HepG2 (cell line): ENCODE results near the gene HYAL2. TPM values are rescaled to one million over a fixed set of nuclear protein-coding genes. Genes with fewer than 3 reads are reported as not detected.

Source experiments
- ATF4 ChIP-seq, 2 experiments: fragments of 450-650 bp in 1 of 2; sonication (generic) in 1 of 2; formaldehyde crosslinking; IDR thresholded peaks; 2 replicates each; pipeline versions ENCODE4 v1.5.0 to v1.8.0; 2020 to 2022; ENCODE audit warnings: mild to moderate bottlenecking in 1 of 2, missing genetic modification reagents in 1 of 2
- CHD2 ChIP-seq: IDR thresholded peaks from 2 replicates; pipeline ENCODE4 v1.6.1; 2011; ENCODE audit warnings: low read depth, low read length, improper control_type of control experiment
- ETV5 ChIP-seq: IDR thresholded peaks from 2 replicates; pipeline ENCODE4 v1.6.1; 2018; ENCODE audit warnings: missing biosample characterization, missing genetic modification reagents, inconsistent platforms, borderline replicate concordance
- GFI1 ChIP-seq: sonication (generic); formaldehyde crosslinking; IDR thresholded peaks from 2 replicates; pipeline ENCODE4 v1.5.0; 2020; ENCODE audit warnings: missing genetic modification reagents, mild to moderate bottlenecking, borderline replicate concordance
- HOXD1 ChIP-seq: sonication (generic); formaldehyde crosslinking; IDR thresholded peaks from 2 replicates; pipeline ENCODE4 v1.5.0; 2020; ENCODE audit warnings: missing genetic modification reagents
- JUND ChIP-seq: sonication (generic); formaldehyde crosslinking; IDR thresholded peaks from 2 replicates; pipeline ENCODE4 v1.8.0; 2022; ENCODE audit warnings: mild to moderate bottlenecking, missing genetic modification reagents
- MIER2 ChIP-seq: IDR thresholded peaks from 2 replicates; pipeline ENCODE4 v1.6.1; 2016; ENCODE audit warnings: missing biosample characterization, missing genetic modification reagents
- MIER3 ChIP-seq: IDR thresholded peaks from 2 replicates; pipeline ENCODE4 v1.6.1; 2016; ENCODE audit warnings: missing compliant biosample characterization, borderline replicate concordance
- NFIB ChIP-seq: sonication (generic); formaldehyde crosslinking; IDR thresholded peaks from 2 replicates; pipeline ENCODE4 v1.9.0; 2021; ENCODE audit warnings: missing genetic modification reagents, mild to moderate bottlenecking, borderline replicate concordance
- ONECUT2 ChIP-seq: sonication (generic); formaldehyde crosslinking; IDR thresholded peaks from 2 replicates; pipeline ENCODE4 v1.4.0; 2020; ENCODE audit warnings: missing genetic modification reagents
- PITX1 ChIP-seq: sonication (generic); formaldehyde crosslinking; IDR thresholded peaks from 2 replicates; pipeline ENCODE4 v1.5.1; 2020; ENCODE audit warnings: mild to moderate bottlenecking, missing genetic modification reagents
- RELA ChIP-seq: sonication (generic); formaldehyde crosslinking; IDR thresholded peaks from 2 replicates; pipeline ENCODE4 v1.4.0; 2020; ENCODE audit warnings: missing genetic modification reagents
- RFXANK ChIP-seq: IDR thresholded peaks from 2 replicates; pipeline ENCODE4 v1.6.1; 2016
- SKIL ChIP-seq: sonication (generic); formaldehyde crosslinking; IDR thresholded peaks from 2 replicates; pipeline ENCODE4 v1.8.0; 2022; ENCODE audit warnings: missing genetic modification reagents, mild to moderate bottlenecking, moderate library complexity, borderline replicate concordance
- SMAD3 ChIP-seq: sonication (generic); formaldehyde crosslinking; IDR thresholded peaks from 2 replicates; pipeline ENCODE4 v1.4.0; 2020; ENCODE audit warnings: missing genetic modification reagents
- SMC3 ChIP-seq: IDR thresholded peaks from 2 replicates; pipeline ENCODE4 v1.6.1; 2011; ENCODE audit warnings: low read length, improper control_type of control experiment
- SRSF9 ChIP-seq: fragments of 200-400 bp; formaldehyde crosslinking; IDR thresholded peaks from 2 replicates; pipeline ENCODE4 v1.6.1; 2018; ENCODE audit warnings: borderline replicate concordance, mild to moderate bottlenecking, low read depth, low read length; ENCODE audit not compliant: insufficient read depth, poor library complexity, severe bottlenecking
- ZNF101 ChIP-seq: sonication (generic); formaldehyde crosslinking; IDR thresholded peaks from 2 replicates; pipeline ENCODE4 v1.4.0; 2020; ENCODE audit warnings: mild to moderate bottlenecking, low read depth, missing genetic modification reagents, borderline replicate concordance
- ZNF484 ChIP-seq: sonication (generic); formaldehyde crosslinking; IDR thresholded peaks from 2 replicates; pipeline ENCODE4 v1.5.1; 2020; ENCODE audit warnings: mild to moderate bottlenecking, low read depth, missing genetic modification reagents, borderline replicate concordance
- ZNF839 ChIP-seq: sonication (generic); formaldehyde crosslinking; IDR thresholded peaks from 2 replicates; pipeline ENCODE4 v1.4.0; 2020; ENCODE audit warnings: missing genetic modification reagents, mild to moderate bottlenecking, borderline replicate concordance
- ZSCAN9 ChIP-seq: IDR thresholded peaks from 2 replicates; pipeline ENCODE4 v1.6.1; 2016; ENCODE audit warnings: borderline replicate concordance
- polyA plus RNA-seq, 8 experiments: library from polyadenylated mRNA; depleted of rRNA in 3 of 8; stranded (reverse) in 7 of 8; unstranded in 1 of 8; fragments of >200 nt; fragmentation: Illumina TruSeq in 4 of 8; extraction: Trizol in 4 of 8; gene quantifications; 2 replicates each; pipeline versions ENCODE4 v1.2.1 to v1.2.3, GENCODE V29; 2011 to 2016; ENCODE audit warnings: low read depth in 4 of 8, missing spikeins in 1 of 8, mixed read lengths in 1 of 8; ENCODE audit not compliant: insufficient read depth in 1 of 8
- total RNA-seq, 5 experiments: library from RNA; depleted of rRNA; stranded (reverse); fragments of >200 nt; fragmentation: Illumina TruSeq; extraction: Trizol; gene quantifications; 2 replicates each; pipeline ENCODE4 v1.2.3, GENCODE V29; 2016; ENCODE audit warnings: low read depth in 1 of 5
- TF ChIP-seq, protein P1 (sequence below): IDR thresholded peaks from 2 replicates; pipeline ENCODE4 v1.6.1; 2016; ENCODE audit warnings: low read depth, missing genetic modification reagents, missing compliant biosample characterization

HYAL2 gene
- total and polyA plus RNA-seq, 2 of the 13 experiments (the other 11 are each of a cell fraction or from before 2014, with no cell fraction given), result 76.2 to 102 TPM

- TF ChIP-seq, protein P1, sequence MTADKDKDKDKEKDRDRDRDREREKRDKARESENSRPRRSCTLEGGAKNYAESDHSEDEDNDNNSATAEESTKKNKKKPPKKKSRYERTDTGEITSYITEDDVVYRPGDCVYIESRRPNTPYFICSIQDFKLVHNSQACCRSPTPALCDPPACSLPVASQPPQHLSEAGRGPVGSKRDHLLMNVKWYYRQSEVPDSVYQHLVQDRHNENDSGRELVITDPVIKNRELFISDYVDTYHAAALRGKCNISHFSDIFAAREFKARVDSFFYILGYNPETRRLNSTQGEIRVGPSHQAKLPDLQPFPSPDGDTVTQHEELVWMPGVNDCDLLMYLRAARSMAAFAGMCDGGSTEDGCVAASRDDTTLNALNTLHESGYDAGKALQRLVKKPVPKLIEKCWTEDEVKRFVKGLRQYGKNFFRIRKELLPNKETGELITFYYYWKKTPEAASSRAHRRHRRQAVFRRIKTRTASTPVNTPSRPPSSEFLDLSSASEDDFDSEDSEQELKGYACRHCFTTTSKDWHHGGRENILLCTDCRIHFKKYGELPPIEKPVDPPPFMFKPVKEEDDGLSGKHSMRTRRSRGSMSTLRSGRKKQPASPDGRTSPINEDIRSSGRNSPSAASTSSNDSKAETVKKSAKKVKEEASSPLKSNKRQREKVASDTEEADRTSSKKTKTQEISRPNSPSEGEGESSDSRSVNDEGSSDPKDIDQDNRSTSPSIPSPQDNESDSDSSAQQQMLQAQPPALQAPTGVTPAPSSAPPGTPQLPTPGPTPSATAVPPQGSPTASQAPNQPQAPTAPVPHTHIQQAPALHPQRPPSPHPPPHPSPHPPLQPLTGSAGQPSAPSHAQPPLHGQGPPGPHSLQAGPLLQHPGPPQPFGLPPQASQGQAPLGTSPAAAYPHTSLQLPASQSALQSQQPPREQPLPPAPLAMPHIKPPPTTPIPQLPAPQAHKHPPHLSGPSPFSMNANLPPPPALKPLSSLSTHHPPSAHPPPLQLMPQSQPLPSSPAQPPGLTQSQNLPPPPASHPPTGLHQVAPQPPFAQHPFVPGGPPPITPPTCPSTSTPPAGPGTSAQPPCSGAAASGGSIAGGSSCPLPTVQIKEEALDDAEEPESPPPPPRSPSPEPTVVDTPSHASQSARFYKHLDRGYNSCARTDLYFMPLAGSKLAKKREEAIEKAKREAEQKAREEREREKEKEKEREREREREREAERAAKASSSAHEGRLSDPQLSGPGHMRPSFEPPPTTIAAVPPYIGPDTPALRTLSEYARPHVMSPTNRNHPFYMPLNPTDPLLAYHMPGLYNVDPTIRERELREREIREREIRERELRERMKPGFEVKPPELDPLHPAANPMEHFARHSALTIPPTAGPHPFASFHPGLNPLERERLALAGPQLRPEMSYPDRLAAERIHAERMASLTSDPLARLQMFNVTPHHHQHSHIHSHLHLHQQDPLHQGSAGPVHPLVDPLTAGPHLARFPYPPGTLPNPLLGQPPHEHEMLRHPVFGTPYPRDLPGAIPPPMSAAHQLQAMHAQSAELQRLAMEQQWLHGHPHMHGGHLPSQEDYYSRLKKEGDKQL (CRISPR knock-in tag), result peak; percentile 32; the same call in 1 of the 2 replicates
- TF ChIP-seq RFXANK (CRISPR knock-in tag) (no peak), SKIL (CRISPR knock-in tag) (no peak), RELA (CRISPR knock-in tag) (0 out of 2 replicates have a peak, but pooled peaks have one; percentile 41), ZNF101 (CRISPR knock-in tag) (0 out of 2 replicates have a peak, but pooled peaks have one; percentile 60), ZNF839 (peak; percentile 97), ATF4 (CRISPR knock-in tag; IDR thresholded peaks at IDR 0.05) (peak in 1 of 2 experiments; percentile 73; a peak in 2 of 4 replicates), ETV5 (peak; percentile 75), SRSF9 (no peak), ONECUT2 (CRISPR knock-in tag) (no peak), ZSCAN9 (CRISPR knock-in tag) (peak; percentile 89), JUND (CRISPR knock-in tag) (no peak), SMC3 (no peak), MIER3 (peak; percentile 48; the same call in 1 of the 2 replicates), CHD2 (peak; percentile 57; the same call in 1 of the 2 replicates), SMAD3 (peak; percentile 71), ZNF484 (CRISPR knock-in tag) (0 out of 2 replicates have a peak, but pooled peaks have one; percentile 92), GFI1 (CRISPR knock-in tag) (no peak), HOXD1 (CRISPR knock-in tag) (peak; percentile 83), NFIB (CRISPR knock-in tag) (no peak), MIER2 (no peak), PITX1 (CRISPR knock-in tag) (peak; percentile 87)
These were observed 28.2 kb upstream of the HYAL2 start, which contains the start of the genes CYB561D2 and NPRL2 (continued) for GRCh38 chr3:50350527-50351322.
